Memory B cell (primary cell): ENCODE results near the gene LRRC52.

ENCODE experiments used
- ATAC-seq: fragments of 150-1000 bp; cut with Tn5 transposase; 2 replicates; pipeline ENCODE4 v1.10.0; 2021; ENCODE audit warnings: low read depth, mild to moderate bottlenecking, moderate library complexity
- DNase-seq, 2 donors: peaks; one replicate each; pipeline ENCODE4 v3.0.0; 2022; ENCODE audit warnings: low spot score in 2 of 2
- H3K27ac Mint-ChIP-seq: one replicate; pipeline ENCODE4 v1.8.0; 2022; ENCODE audit warnings: mild to moderate bottlenecking, moderate library complexity, mixed read lengths
- H3K27me3 Mint-ChIP-seq: one replicate; pipeline ENCODE4 v1.8.0; 2022; ENCODE audit warnings: mixed read lengths
- H3K36me3 Mint-ChIP-seq: one replicate; pipeline ENCODE4 v1.8.0; 2022; ENCODE audit warnings: mild to moderate bottlenecking, mixed read lengths
- H3K4me1 Mint-ChIP-seq: one replicate; pipeline ENCODE4 v1.8.0; 2022; ENCODE audit warnings: mixed read lengths
- H3K4me3 Mint-ChIP-seq: one replicate; pipeline ENCODE4 v1.8.0; 2022; ENCODE audit warnings: mild to moderate bottlenecking, moderate library complexity, mixed read lengths
- H3K9me3 Mint-ChIP-seq: one replicate; pipeline ENCODE4 v1.8.0; 2022; ENCODE audit warnings: mixed read lengths

The LRRC52 gene

DNA sequence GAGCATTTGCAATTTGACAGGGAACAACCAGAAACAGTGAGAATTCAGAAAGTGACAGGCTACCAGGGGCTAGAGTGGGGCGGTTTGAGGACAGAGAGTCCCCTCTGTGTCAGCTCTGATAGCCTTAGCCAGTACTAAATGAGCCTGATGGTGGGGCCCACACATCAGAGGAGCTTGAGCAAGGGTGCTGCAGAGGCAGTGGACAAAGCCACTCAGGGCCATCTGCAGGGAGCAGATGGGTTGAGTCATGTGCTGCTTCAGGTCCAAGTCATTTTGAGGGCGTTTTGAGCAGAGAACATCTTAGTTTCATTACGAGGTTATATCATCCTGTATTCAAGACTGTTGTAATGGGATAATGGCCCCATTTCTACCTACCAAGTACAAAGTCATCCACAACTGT lies 7.7 kb downstream of the LRRC52 start:
- Mint-ChIP-seq H3K9me3 (no peaks in the 10 kb centered on the region), H3K36me3 (no peaks in the 10 kb centered on the region), H3K27ac (no peak overlapping the region), H3K27me3 (peaks cover 19% of the 10 kb centered on the region), H3K4me1 (no peaks in the 10 kb centered on the region), H3K4me3 (no peak overlapping the region)
- DNase-seq (no peak), ATAC-seq (no peak)

GRCh38 chr1:165560883-165561656 lies 17.3 kb downstream of the LRRC52 start:
- no peak overlapping the region for H3K27ac Mint-ChIP-seq
- H3K9me3 Mint-ChIP-seq: no peaks in the 10 kb centered on the region
- H3K36me3 Mint-ChIP-seq: no peaks in the 10 kb centered on the region
- ATAC-seq: no peak
- no peak overlapping the region for H3K4me3 Mint-ChIP-seq
- DNase-seq: no peak
- peaks cover 20% of the 10 kb centered on the region for H3K27me3 Mint-ChIP-seq
- H3K4me1 Mint-ChIP-seq: no peaks in the 10 kb centered on the region

DNA sequence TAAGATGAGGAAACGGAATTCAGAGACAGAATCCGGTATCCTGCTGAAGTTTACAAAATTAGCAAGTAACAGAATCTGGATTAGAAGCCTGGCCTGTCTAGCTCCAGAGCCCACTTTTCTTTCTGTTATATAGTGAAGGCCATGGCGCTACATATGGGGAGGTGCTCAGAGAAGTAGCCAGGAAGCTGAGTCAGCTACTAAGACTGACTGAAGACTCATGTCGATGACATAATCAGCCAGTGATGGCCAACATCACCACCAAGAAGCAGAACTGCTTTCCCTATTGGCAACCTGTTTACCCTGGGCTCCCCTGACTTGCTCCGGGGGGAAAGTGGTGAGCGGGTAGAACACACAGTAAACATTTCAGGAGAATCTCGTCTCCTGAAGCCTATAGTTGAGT lies 18.8 kb downstream of the LRRC52 start:
- Mint-ChIP-seq H3K4me3 (no peak overlapping the region), H3K27me3 (peaks cover 25% of the 10 kb centered on the region), H3K36me3 (no peaks in the 10 kb centered on the region), H3K4me1 (no peaks in the 10 kb centered on the region), H3K27ac (no peak overlapping the region), H3K9me3 (no peaks in the 10 kb centered on the region)
- ATAC-seq (no peak), DNase-seq (no peak)

DNA sequence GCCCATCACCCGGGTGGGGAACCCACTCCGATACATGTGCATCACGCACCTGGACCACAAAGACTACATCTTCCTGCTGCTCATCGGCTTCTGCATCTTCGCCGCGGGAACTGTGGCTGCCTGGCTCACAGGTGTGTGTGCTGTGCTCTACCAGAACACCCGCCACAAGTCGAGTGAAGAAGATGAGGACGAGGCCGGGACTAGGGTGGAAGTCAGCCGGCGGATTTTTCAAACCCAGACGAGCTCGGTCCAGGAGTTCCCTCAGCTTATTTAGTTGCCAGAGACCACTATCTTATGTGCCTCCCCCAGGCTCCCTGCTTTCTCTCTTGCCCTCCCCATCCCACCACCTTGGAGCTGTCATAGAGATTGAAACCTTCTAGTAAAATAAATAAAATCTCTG lies 19.8 kb downstream of the LRRC52 start:
- DNase-seq (no peak), ATAC-seq (no peak)
- Mint-ChIP-seq H3K27ac (no peak overlapping the region), H3K27me3 (peaks cover 24% of the 10 kb centered on the region), H3K4me3 (no peak overlapping the region), H3K9me3 (no peaks in the 10 kb centered on the region), H3K36me3 (no peaks in the 10 kb centered on the region), H3K4me1 (no peaks in the 10 kb centered on the region)

GRCh38 chr1:165564561-165564960 lies 20.8 kb downstream of the LRRC52 start:
- H3K4me3 Mint-ChIP-seq: no peak overlapping the region
- no peaks in the 10 kb centered on the region for H3K36me3 Mint-ChIP-seq
- H3K4me1 Mint-ChIP-seq: no peaks in the 10 kb centered on the region
- no peak for ATAC-seq
- H3K9me3 Mint-ChIP-seq: no peaks in the 10 kb centered on the region
- H3K27me3 Mint-ChIP-seq: peaks cover 25% of the 10 kb centered on the region
- H3K27ac Mint-ChIP-seq: no peak overlapping the region
- DNase-seq: no peak

- no peak for ATAC-seq
- H3K36me3 Mint-ChIP-seq: no peaks in the 10 kb centered on the region
- no peaks in the 10 kb centered on the region for H3K9me3 Mint-ChIP-seq
- no peaks in the 10 kb centered on the region for H3K4me1 Mint-ChIP-seq
- H3K27me3 Mint-ChIP-seq: peaks cover 24% of the 10 kb centered on the region
- no peak overlapping the region for H3K4me3 Mint-ChIP-seq
- H3K27ac Mint-ChIP-seq: no peak overlapping the region
- DNase-seq: no peak
Measured at GRCh38 chr1:165565751-165566490, 22.1 kb downstream of the LRRC52 start.

GRCh38 chr1:165570078-165570477 lies 26.3 kb downstream of the LRRC52 start:
- Mint-ChIP-seq H3K9me3 (no peaks in the 10 kb centered on the region), H3K4me1 (no peaks in the 10 kb centered on the region), H3K27me3 (peaks cover 24% of the 10 kb centered on the region), H3K4me3 (no peak overlapping the region), H3K27ac (no peak overlapping the region), H3K36me3 (no peaks in the 10 kb centered on the region)
- DNase-seq (no peak), ATAC-seq (no peak)

GRCh38 chr1:165573787-165574186 lies 30.0 kb downstream of the LRRC52 start:
- Mint-ChIP-seq H3K9me3 (no peaks in the 10 kb centered on the region), H3K27me3 (peaks cover 11% of the 10 kb centered on the region), H3K36me3 (no peaks in the 10 kb centered on the region), H3K4me3 (no peak overlapping the region), H3K27ac (no peak overlapping the region), H3K4me1 (no peaks in the 10 kb centered on the region)
- ATAC-seq: no peak
- DNase-seq: no peak

GRCh38 chr1:165574295-165574694 lies 30.5 kb downstream of the LRRC52 start:
- no peak for DNase-seq
- no peaks in the 10 kb centered on the region for H3K36me3 Mint-ChIP-seq
- H3K4me1 Mint-ChIP-seq: no peaks in the 10 kb centered on the region
- H3K27ac Mint-ChIP-seq: no peak overlapping the region
- no peaks in the 10 kb centered on the region for H3K9me3 Mint-ChIP-seq
- peaks cover 11% of the 10 kb centered on the region for H3K27me3 Mint-ChIP-seq
- ATAC-seq: no peak
- no peak overlapping the region for H3K4me3 Mint-ChIP-seq

- peaks cover 8% of the 10 kb centered on the region for H3K27me3 Mint-ChIP-seq
- no peaks in the 10 kb centered on the region for H3K9me3 Mint-ChIP-seq
- H3K4me3 Mint-ChIP-seq: no peak overlapping the region
- no peaks in the 10 kb centered on the region for H3K36me3 Mint-ChIP-seq
- no peaks in the 10 kb centered on the region for H3K4me1 Mint-ChIP-seq
- ATAC-seq (no peak), DNase-seq (no peak)
- H3K27ac Mint-ChIP-seq: no peak overlapping the region
Measured at GRCh38 chr1:165575468-165576099, 31.8 kb downstream of the LRRC52 start.

DNA sequence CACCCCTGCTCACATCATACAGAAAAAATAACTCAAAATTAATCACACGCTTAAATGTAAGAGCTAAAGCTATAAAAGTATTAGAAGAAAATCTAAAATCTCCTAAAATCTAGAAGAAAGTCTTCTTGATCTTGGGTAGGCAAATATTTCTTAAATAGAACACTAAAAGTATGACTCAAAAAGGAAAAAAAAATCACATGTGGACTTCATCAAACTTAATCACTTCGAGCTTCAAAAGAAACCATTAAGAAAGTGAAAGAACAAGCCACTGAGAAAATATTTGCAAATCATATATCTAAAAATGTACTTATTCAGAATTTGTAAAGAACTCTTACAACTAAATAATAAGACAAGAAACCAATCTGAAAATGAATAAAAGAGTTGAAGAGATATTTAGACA lies 32.7 kb downstream of the LRRC52 start:
- H3K27ac Mint-ChIP-seq: no peak overlapping the region
- no peaks in the 10 kb centered on the region for H3K36me3 Mint-ChIP-seq
- H3K4me1 Mint-ChIP-seq: no peaks in the 10 kb centered on the region
- ATAC-seq: no peak
- H3K27me3 Mint-ChIP-seq: peaks cover 5% of the 10 kb centered on the region
- DNase-seq: no peak
- H3K9me3 Mint-ChIP-seq: no peaks in the 10 kb centered on the region
- no peak overlapping the region for H3K4me3 Mint-ChIP-seq

- Mint-ChIP-seq H3K9me3 (no peaks in the 10 kb centered on the region), H3K4me1 (no peaks in the 10 kb centered on the region), H3K36me3 (no peaks in the 10 kb centered on the region), H3K27ac (no peak overlapping the region), H3K4me3 (no peak overlapping the region), H3K27me3 (peaks cover 4% of the 10 kb centered on the region)
- DNase-seq: no peak
- ATAC-seq: no peak
Measured at GRCh38 chr1:165577707-165578106, 33.9 kb downstream of the LRRC52 start.

- Mint-ChIP-seq H3K4me3 (no peak overlapping the region), H3K27me3 (peaks cover 8% of the 10 kb centered on the region), H3K36me3 (peaks cover 1% of the 10 kb centered on the region), H3K9me3 (no peaks in the 10 kb centered on the region), H3K4me1 (no peaks in the 10 kb centered on the region), H3K27ac (no peak overlapping the region)
- DNase-seq (no peak), ATAC-seq (no peak)
Measured at GRCh38 chr1:165580931-165581871, 37.4 kb downstream of the LRRC52 start.
